Activated T-cell treated with anti-CD3 and anti-CD28 coated beads, Interleukin-2, amount 50 U/mL, for 72 hours (primary cell): ENCODE results near the gene NHERF1. TPM values are rescaled to one million over a fixed set of nuclear protein-coding genes. Genes with fewer than 3 reads are reported as not detected.
A peak's percentile ranks its signal among the peaks of the same experiment; 100 is the strongest.

ENCODE experiments used
- ATAC-seq, 2 donors: fragments of 150-1000 bp; cut with Tn5 transposase; replicated peaks in 1 of 2; 2 replicates each; pipeline ENCODE4 v1.10.0; 2021; ENCODE audit warnings: moderate library complexity in 2 of 2, mild to moderate bottlenecking in 1 of 2
- DNase-seq, 2 donors: peaks; one replicate each; pipeline ENCODE4 v3.0.0; 2021 to 2022; ENCODE audit warnings: mixed read lengths in 1 of 2
- H3K27ac Mint-ChIP-seq: one replicate; pipeline ENCODE4 v1.8.0; 2022; ENCODE audit warnings: mild to moderate bottlenecking, moderate library complexity, mixed read lengths
- H3K27me3 Mint-ChIP-seq: one replicate; pipeline ENCODE4 v1.8.0; 2022; ENCODE audit warnings: low read depth, mixed read lengths
- H3K36me3 Mint-ChIP-seq, 2 donors: one replicate each; pipeline ENCODE4 v1.8.0; 2022; ENCODE audit warnings: mixed read lengths in 2 of 2, mild to moderate bottlenecking in 1 of 2; ENCODE audit not compliant: insufficient read depth in 2 of 2
- H3K4me1 Mint-ChIP-seq: one replicate; pipeline ENCODE4 v1.8.0; 2022; ENCODE audit warnings: low read depth, mixed read lengths
- H3K4me3 Mint-ChIP-seq, 2 donors: one replicate each; pipeline ENCODE4 v1.8.0; 2022; ENCODE audit warnings: mild to moderate bottlenecking in 2 of 2, mixed read lengths in 2 of 2, moderate library complexity in 2 of 2
- H3K9me3 Mint-ChIP-seq, 2 donors: one replicate each; pipeline ENCODE4 v1.8.0; 2022; ENCODE audit warnings: mixed read lengths in 2 of 2
- total RNA-seq, 2 donors: library from RNA; stranded (reverse); gene quantifications; one replicate each; pipeline ENCODE4 v1.2.3, GENCODE V29; 2022

The NHERF1 gene
- total RNA-seq, 2 donors from 2014 or later, result 78.8 to 81.2 TPM

GRCh38 chr17:74746376-74746775 is 2.1 kb upstream of the NHERF1 start:
- Mint-ChIP-seq H3K4me1 (peaks cover 66% of the 10 kb centered on the region), H3K36me3 (peaks cover 9 to 10% of the 10 kb centered on the region in 2 donors), H3K27ac (no peak overlapping the region), H3K4me3 (peak overlapping the region in 1 of 2 donors; percentile 76), H3K27me3 (no peaks in the 10 kb centered on the region), H3K9me3 (peaks cover 0 to 3% of the 10 kb centered on the region in 2 donors)
- no peak for ATAC-seq
- DNase-seq, result no peak

GRCh38 chr17:74746922-74747321 is 1.5 kb upstream of the NHERF1 start:
- H3K4me3 Mint-ChIP-seq, result peak overlapping the region; percentile 76
- H3K4me1 Mint-ChIP-seq, result peaks cover 66% of the 10 kb centered on the region
- peaks cover 0 to 3% of the 10 kb centered on the region in 2 donors for H3K9me3 Mint-ChIP-seq
- H3K27me3 Mint-ChIP-seq, result no peaks in the 10 kb centered on the region
- H3K27ac Mint-ChIP-seq, result no peak overlapping the region
- ATAC-seq, result no peak
- H3K36me3 Mint-ChIP-seq, result peaks cover 9 to 10% of the 10 kb centered on the region in 2 donors
- DNase-seq, result no peak

- no peaks in the 10 kb centered on the region for H3K27me3 Mint-ChIP-seq
- peaks cover 12 to 18% of the 10 kb centered on the region in 2 donors for H3K36me3 Mint-ChIP-seq
- H3K4me1 Mint-ChIP-seq, result peaks cover 66% of the 10 kb centered on the region
- no peak overlapping the region for H3K27ac Mint-ChIP-seq
- DNase-seq (no peak), ATAC-seq (no peak)
- H3K4me3 Mint-ChIP-seq, result peak overlapping the region; percentile 76 to 97
- peaks cover 0 to 3% of the 10 kb centered on the region in 2 donors for H3K9me3 Mint-ChIP-seq
Measured at GRCh38 chr17:74748279-74748528, 224 bp upstream of the NHERF1 start.

GRCh38 chr17:74749279-74750038 is 1.0 kb downstream of the NHERF1 start:
- ATAC-seq, result peak; percentile 19 to 21
- H3K9me3 Mint-ChIP-seq, result no peaks in the 10 kb centered on the region
- peak; percentile 67 to 68 for DNase-seq
- H3K27me3 Mint-ChIP-seq, result no peaks in the 10 kb centered on the region
- H3K4me1 Mint-ChIP-seq, result peaks cover 63% of the 10 kb centered on the region
- H3K4me3 Mint-ChIP-seq, result peak overlapping the region; percentile 92 to 97
- peaks cover 10 to 11% of the 10 kb centered on the region in 2 donors for H3K36me3 Mint-ChIP-seq
- peak overlapping the region; percentile 92 for H3K27ac Mint-ChIP-seq

GRCh38 chr17:74750039-74750326 is 1.6 kb downstream of the NHERF1 start:
- no peaks in the 10 kb centered on the region for H3K9me3 Mint-ChIP-seq
- DNase-seq (no peak), ATAC-seq (no peak)
- peaks cover 10 to 11% of the 10 kb centered on the region in 2 donors for H3K36me3 Mint-ChIP-seq
- no peaks in the 10 kb centered on the region for H3K27me3 Mint-ChIP-seq
- peak overlapping the region; percentile 92 for H3K27ac Mint-ChIP-seq
- H3K4me3 Mint-ChIP-seq, result peak overlapping the region; percentile 92 to 97
- H3K4me1 Mint-ChIP-seq, result peaks cover 63% of the 10 kb centered on the region

GRCh38 chr17:74750327-74751069 is 2.1 kb downstream of the NHERF1 start:
- Mint-ChIP-seq H3K4me3 (peak overlapping the region; percentile 92 to 97), H3K36me3 (peaks cover 10 to 11% of the 10 kb centered on the region in 2 donors), H3K27me3 (no peaks in the 10 kb centered on the region), H3K4me1 (peaks cover 68% of the 10 kb centered on the region), H3K27ac (peak overlapping the region; percentile 94), H3K9me3 (no peaks in the 10 kb centered on the region)
- no peak for ATAC-seq
- no peak for DNase-seq

- Mint-ChIP-seq H3K4me1 (peaks cover 71% of the 10 kb centered on the region), H3K36me3 (peaks cover 10 to 11% of the 10 kb centered on the region in 2 donors), H3K27me3 (no peaks in the 10 kb centered on the region), H3K27ac (peak overlapping the region; percentile 96), H3K4me3 (peak overlapping the region; percentile 92 to 97), H3K9me3 (no peaks in the 10 kb centered on the region)
- ATAC-seq (no peak), DNase-seq (no peak)
Measured at GRCh38 chr17:74752415-74752814, 4.0 kb downstream of the NHERF1 start.

GRCh38 chr17:74752822-74753401 is 4.5 kb downstream of the NHERF1 start:
- DNase-seq (no peak), ATAC-seq (no peak)
- H3K27ac Mint-ChIP-seq, result peak overlapping the region; percentile 96
- no peaks in the 10 kb centered on the region for H3K27me3 Mint-ChIP-seq
- peaks cover 10 to 11% of the 10 kb centered on the region in 2 donors for H3K36me3 Mint-ChIP-seq
- peak overlapping the region; percentile 92 to 97 for H3K4me3 Mint-ChIP-seq
- peaks cover 71% of the 10 kb centered on the region for H3K4me1 Mint-ChIP-seq
- H3K9me3 Mint-ChIP-seq, result no peaks in the 10 kb centered on the region

GRCh38 chr17:74754832-74755231 is 6.4 kb downstream of the NHERF1 start:
- ATAC-seq (no peak), DNase-seq (no peak)
- Mint-ChIP-seq H3K9me3 (no peaks in the 10 kb centered on the region), H3K27me3 (no peaks in the 10 kb centered on the region), H3K27ac (peak overlapping the region; percentile 82), H3K36me3 (peaks cover 5 to 7% of the 10 kb centered on the region in 2 donors), H3K4me1 (peaks cover 87% of the 10 kb centered on the region), H3K4me3 (peak overlapping the region; percentile 5 to 6)

GRCh38 chr17:74755533-74755932 is 7.1 kb downstream of the NHERF1 start:
- DNase-seq (no peak), ATAC-seq (no peak)
- Mint-ChIP-seq H3K36me3 (peaks cover 5 to 7% of the 10 kb centered on the region in 2 donors), H3K4me1 (peaks cover 86% of the 10 kb centered on the region), H3K27ac (no peak overlapping the region), H3K4me3 (no peak overlapping the region), H3K9me3 (no peaks in the 10 kb centered on the region), H3K27me3 (no peaks in the 10 kb centered on the region)

- ATAC-seq, result no peak
- Mint-ChIP-seq H3K36me3 (peaks cover 3 to 7% of the 10 kb centered on the region in 2 donors), H3K9me3 (no peaks in the 10 kb centered on the region), H3K27ac (peak overlapping the region; percentile 60), H3K4me3 (no peak overlapping the region), H3K4me1 (peaks cover 73% of the 10 kb centered on the region), H3K27me3 (no peaks in the 10 kb centered on the region)
- DNase-seq, result no peak
Measured at GRCh38 chr17:74756891-74757290, 8.5 kb downstream of the NHERF1 start.

GRCh38 chr17:74757502-74757901 is 9.1 kb downstream of the NHERF1 start:
- no peak for ATAC-seq
- H3K27me3 Mint-ChIP-seq, result no peaks in the 10 kb centered on the region
- peaks cover 67% of the 10 kb centered on the region for H3K4me1 Mint-ChIP-seq
- peak overlapping the region; percentile 46 to 83 for H3K4me3 Mint-ChIP-seq
- H3K27ac Mint-ChIP-seq, result peak overlapping the region; percentile 71
- peaks cover 3 to 4% of the 10 kb centered on the region in 2 donors for H3K36me3 Mint-ChIP-seq
- no peak for DNase-seq
- H3K9me3 Mint-ChIP-seq, result no peaks in the 10 kb centered on the region
